Kidney (tissue), 14 donors: ENCODE data around the gene HSPA1A. TPM values are rescaled to one million over a fixed set of nuclear protein-coding genes. Genes with fewer than 3 reads are reported as not detected.

Source experiments
- DNase-seq, 5 donors: peaks; one replicate each; pipeline ENCODE4 v3.0.0-alpha.2; 2013 to 2020
- FAIRE-seq: peaks from 2 replicates; lab custom pipeline; 2012; peaks lifted over from hg19 to GRCh38; lab: Jason Lieb, UNC
- H3K27ac ChIP-seq, 2 donors: one replicate each; pipeline ENCODE4 v1.7.0; 2013; ENCODE audit warnings: low read depth in 2 of 2, low read length in 2 of 2, inconsistent platforms in 1 of 2
- H3K27me3 ChIP-seq: one replicate; pipeline ENCODE4 v1.7.1; 2013; ENCODE audit warnings: low read length, inconsistent platforms; ENCODE audit not compliant: control insufficient read depth, insufficient read depth
- H3K36me3 ChIP-seq, 3 donors: one replicate each; pipeline versions ENCODE4 v1.7.0 to v1.7.1; 2013; ENCODE audit warnings: low read length in 3 of 3, control low read depth in 1 of 3, inconsistent platforms in 1 of 3; ENCODE audit not compliant: insufficient read depth in 3 of 3, control insufficient read depth in 2 of 3
- H3K4me1 ChIP-seq, 3 donors: one replicate each; pipeline versions ENCODE4 v1.7.0 to v1.7.1; 2013; ENCODE audit warnings: low read length in 3 of 3, inconsistent platforms in 1 of 3, low read depth in 1 of 3; ENCODE audit not compliant: control insufficient read depth in 2 of 3, insufficient read depth in 2 of 3
- H3K4me3 ChIP-seq, 3 donors: one replicate each; pipeline versions ENCODE4 v1.7.0 to v1.8.1; 2013; ENCODE audit warnings: low read length in 3 of 3, control low read depth in 1 of 3, inconsistent platforms in 1 of 3
- H3K9ac ChIP-seq, 3 donors: one replicate each; pipeline versions ENCODE4 v1.7.0 to v1.7.1; 2013; ENCODE audit warnings: low read length in 3 of 3, control low read depth in 1 of 3, inconsistent platforms in 1 of 3
- H3K9me3 ChIP-seq, 3 donors: one replicate each; pipeline versions ENCODE4 v1.7.0 to v1.7.1; 2013; ENCODE audit warnings: low read length in 3 of 3, control low read depth in 1 of 3, inconsistent platforms in 1 of 3; ENCODE audit not compliant: control insufficient read depth in 2 of 3, insufficient read depth in 1 of 3
- intact Hi-C: fragments of 100-400 bp; cut with DNase I; formaldehyde crosslinking; loops from one replicate; pipeline ENCODE4 v1.11.1; 2022
- polyA plus RNA-seq: library from polyadenylated mRNA; stranded (reverse); fragments of 350-450 nt; fragmentation: Illumina TruSeq; extraction: RNeasy Lipid Tissue Mini Kit (QIAGEN cat#74804); gene quantifications from one replicate; pipeline ENCODE4 v1.2.3, GENCODE V29; 2014; ENCODE audit warnings: low read depth, low replicate concordance; ENCODE audit not compliant: insufficient read depth
- total RNA-seq: library from RNA; stranded (reverse); fragmentation: NEBNext Ultra II Directional; extraction: Animal tissue kit (Norgen Biotek cat#: 25700); gene quantifications from one replicate; pipeline ENCODE4 v1.2.1, GENCODE V29; 2021
- TF ChIP-seq, protein P1 (sequence below): IDR thresholded peaks from 3 replicates; pipeline ENCODE4 v1.5.1; 2012; ENCODE audit warnings: mild to moderate bottlenecking, moderate library complexity, borderline replicate concordance; ENCODE audit not compliant: insufficient read depth; ENCODE audit errors: extremely low read depth
- donor health status: control.
- donor health status: control.
- donor health status: control.
- donor health status: control.
- donor health status: control.
- donor health status: DM: yes; HTN: yes; CAD: no.
- donor health status: Normal renal cell carcinoma (clear cell type).

HSPA1A gene
- total and polyA plus RNA-seq, 2 donors from 2014 or later: 133 to 209 TPM

DNA sequence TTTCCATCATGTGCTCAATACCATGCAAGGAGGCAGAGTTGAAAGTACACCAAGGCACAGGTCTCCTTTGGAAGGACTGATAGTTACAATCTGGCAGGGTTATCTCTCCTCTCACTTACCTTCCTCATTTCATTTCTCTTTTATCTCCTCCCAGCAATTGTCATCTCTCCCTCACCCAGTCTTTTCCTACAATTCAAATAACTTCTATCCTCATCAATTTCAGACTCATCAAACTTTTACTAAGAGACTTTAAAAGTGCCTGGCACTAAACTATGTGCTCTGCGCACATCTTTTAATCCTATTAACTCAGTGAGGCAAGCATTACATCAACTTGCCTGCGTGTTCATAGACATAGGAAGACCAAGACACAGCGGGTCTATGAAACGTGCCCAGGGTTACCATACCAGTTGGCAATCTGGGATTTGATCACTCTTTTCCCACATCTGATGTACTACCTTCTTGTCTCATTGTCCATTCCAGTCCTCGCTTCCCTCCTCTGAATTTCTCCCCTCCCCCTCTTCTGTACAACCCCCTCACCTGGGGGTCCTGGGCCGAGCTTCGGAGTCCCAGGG is 21.0 kb upstream of the HSPA1A start:
- no peaks in the 10 kb centered on the region for H3K36me3 ChIP-seq
- peaks cover 0 to 5% (median 0%) of the 10 kb centered on the region in 3 donors for H3K4me1 ChIP-seq
- H3K9ac ChIP-seq: peak overlapping the region; percentile 21 to 99 (median 98)
- DNase-seq: peak in 1 of 5 donors; percentile 28
- intact Hi-C loops: no loop called here
- FAIRE-seq: no peak
- TF ChIP-seq, protein P1, sequence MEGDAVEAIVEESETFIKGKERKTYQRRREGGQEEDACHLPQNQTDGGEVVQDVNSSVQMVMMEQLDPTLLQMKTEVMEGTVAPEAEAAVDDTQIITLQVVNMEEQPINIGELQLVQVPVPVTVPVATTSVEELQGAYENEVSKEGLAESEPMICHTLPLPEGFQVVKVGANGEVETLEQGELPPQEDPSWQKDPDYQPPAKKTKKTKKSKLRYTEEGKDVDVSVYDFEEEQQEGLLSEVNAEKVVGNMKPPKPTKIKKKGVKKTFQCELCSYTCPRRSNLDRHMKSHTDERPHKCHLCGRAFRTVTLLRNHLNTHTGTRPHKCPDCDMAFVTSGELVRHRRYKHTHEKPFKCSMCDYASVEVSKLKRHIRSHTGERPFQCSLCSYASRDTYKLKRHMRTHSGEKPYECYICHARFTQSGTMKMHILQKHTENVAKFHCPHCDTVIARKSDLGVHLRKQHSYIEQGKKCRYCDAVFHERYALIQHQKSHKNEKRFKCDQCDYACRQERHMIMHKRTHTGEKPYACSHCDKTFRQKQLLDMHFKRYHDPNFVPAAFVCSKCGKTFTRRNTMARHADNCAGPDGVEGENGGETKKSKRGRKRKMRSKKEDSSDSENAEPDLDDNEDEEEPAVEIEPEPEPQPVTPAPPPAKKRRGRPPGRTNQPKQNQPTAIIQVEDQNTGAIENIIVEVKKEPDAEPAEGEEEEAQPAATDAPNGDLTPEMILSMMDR: no peak
- peak overlapping the region; percentile 57 to 94 (median 91) for H3K4me3 ChIP-seq
- peak overlapping the region; percentile 91 to 92 for H3K27ac ChIP-seq
- H3K27me3 ChIP-seq: no peaks in the 10 kb centered on the region
- H3K9me3 ChIP-seq: no peaks in the 10 kb centered on the region

DNA sequence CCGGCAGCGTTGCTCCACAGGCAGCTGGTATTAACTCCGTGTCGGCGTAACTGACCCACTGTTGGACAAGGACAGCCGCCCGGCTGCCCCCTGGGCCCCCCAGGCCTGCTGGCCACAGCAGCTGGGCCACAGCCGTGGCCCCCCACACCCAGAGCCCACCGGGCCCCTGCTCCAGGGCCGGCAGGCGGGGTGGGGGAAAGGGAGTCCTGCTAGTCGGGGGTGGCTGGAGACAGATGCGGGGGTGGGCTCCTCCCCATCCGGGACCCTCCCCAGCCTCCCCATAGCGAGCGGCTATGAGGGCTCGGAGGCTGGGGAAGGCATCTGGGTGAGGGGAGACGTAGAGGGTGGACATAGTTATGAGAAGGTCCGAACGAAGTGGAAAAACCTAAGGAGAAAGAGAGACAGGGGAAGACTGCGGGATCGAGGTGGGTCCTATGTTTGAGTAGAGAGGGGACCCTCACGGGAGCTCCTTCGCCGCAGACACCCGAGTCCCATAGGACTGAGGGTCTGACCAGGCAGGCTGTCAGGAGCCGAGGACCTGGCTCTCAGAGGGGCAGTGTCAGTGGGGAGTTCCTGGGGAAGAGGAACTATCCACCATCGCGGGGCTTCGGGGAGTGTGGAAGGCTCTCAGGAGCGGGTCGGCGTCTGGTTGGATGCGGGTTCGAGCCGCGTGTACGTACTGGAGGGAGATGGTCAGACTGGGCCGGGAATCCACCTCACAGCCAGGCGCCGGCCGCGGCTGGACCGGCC is 20.3 kb upstream of the HSPA1A start:
- no peaks in the 10 kb centered on the region for H3K9me3 ChIP-seq
- intact Hi-C loops: no loop called here
- TF ChIP-seq, protein P1: no peak
- H3K4me1 ChIP-seq: peaks cover 0 to 5% (median 0%) of the 10 kb centered on the region in 3 donors
- DNase-seq: peak; percentile 31 to 86 (median 49)
- H3K36me3 ChIP-seq: no peaks in the 10 kb centered on the region
- H3K27ac ChIP-seq: peak overlapping the region; percentile 91 to 92
- FAIRE-seq: no peak
- H3K9ac ChIP-seq: peak overlapping the region; percentile 76 to 99 (median 98)
- no peaks in the 10 kb centered on the region for H3K27me3 ChIP-seq
- H3K4me3 ChIP-seq: peak overlapping the region; percentile 78 to 94 (median 91)

DNA sequence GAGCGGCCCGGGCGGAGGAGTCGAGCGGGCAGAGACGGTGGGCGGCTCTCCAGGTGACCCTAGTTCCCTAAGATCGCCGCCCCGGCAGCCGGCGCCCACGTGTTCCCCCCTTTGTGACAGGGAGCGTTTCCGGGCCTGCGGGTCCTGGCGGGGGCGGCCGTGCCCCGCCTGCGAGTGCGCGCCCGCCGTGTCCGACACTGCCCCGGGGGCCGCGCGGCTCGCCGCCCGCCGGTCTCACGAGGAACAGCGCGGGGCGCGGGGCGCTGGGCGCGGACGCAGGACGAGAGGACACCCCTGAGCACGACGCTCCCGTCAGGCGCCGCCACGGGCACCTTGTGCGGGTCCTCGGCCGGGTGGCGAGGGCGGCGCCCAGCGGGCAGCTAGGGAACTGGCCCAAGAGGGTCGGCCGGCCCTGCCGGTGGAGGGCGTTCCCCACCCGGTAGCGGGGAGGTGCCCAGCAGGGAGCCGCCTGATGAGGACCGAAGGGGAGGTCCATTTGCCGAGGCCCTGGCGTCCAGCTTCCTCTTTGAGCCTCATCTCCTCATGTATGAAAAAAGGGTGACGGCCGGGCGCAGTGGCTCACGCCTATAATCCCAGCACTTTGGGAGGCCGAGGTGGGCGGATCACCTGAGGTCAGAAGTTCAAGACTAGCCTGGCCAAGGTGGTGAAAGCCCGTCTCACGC is 19.6 kb upstream of the HSPA1A start, which contains the start of gene VARS1:
VARS1 (minus strand) TSS at position 137 of the 683 bp plus-strand sequence. CDS start 535 bp downstream, outside the sequence.
- H3K4me1 ChIP-seq: peaks cover 0 to 5% (median 0%) of the 10 kb centered on the region in 3 donors
- H3K9ac ChIP-seq: peak within 1 kb of the TSS; percentile 76 to 99 (median 98)
- peak; percentile 90 to 98 (median 94) for DNase-seq
- peak within 1 kb of the TSS; percentile 91 to 92 for H3K27ac ChIP-seq
- no peaks in the 10 kb centered on the region for H3K27me3 ChIP-seq
- intact Hi-C loops: no loop called here
- no peak for FAIRE-seq
- H3K4me3 ChIP-seq: peak within 1 kb of the TSS; percentile 78 to 94 (median 91)
- no peaks in the 10 kb centered on the region for H3K36me3 ChIP-seq
- H3K9me3 ChIP-seq: no peaks in the 10 kb centered on the region
- TF ChIP-seq, protein P1: peak; percentile 83
